Fibroblast of pulmonary artery (primary cell): ENCODE data around the gene AKAP3.

Source experiments
- DNase-seq: peaks from one replicate; pipeline ENCODE4 v3.0.0-alpha.2; 2010; ENCODE audit warnings: low read depth
- H3K4me3 ChIP-seq: replicated peaks from 2 replicates; pipeline ENCODE4 v1.5.1; 2011; ENCODE audit warnings: low read depth, mild to moderate bottlenecking, control low read depth, low read length, moderate library complexity
- TF ChIP-seq, protein P1 (sequence below): IDR thresholded peaks from 2 replicates; pipeline ENCODE4 v1.5.1; 2011; ENCODE audit warnings: mild to moderate bottlenecking, control low read depth, low read length, inconsistent platforms; ENCODE audit errors: missing control alignments

Gene AKAP3

DNA sequence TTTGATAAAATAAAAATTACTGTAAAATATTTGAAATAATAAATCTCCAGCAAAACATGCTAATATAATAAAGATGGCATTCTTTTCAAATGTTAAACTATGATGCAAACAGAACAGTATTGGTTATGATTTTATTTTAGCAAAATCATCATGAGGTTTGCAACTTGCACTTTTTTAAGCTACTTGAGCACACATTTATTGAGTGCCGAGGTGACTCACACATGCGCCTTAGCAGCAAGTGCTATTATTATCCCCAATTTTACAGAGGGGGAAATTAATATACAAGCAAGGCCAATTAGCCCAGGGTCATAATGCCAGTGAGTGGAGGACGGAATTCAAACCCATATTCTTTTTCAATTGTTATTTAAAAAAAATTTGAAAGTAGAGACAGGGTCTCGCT, 79.6 kb downstream of the AKAP3 start:
- TF ChIP-seq, protein P1, sequence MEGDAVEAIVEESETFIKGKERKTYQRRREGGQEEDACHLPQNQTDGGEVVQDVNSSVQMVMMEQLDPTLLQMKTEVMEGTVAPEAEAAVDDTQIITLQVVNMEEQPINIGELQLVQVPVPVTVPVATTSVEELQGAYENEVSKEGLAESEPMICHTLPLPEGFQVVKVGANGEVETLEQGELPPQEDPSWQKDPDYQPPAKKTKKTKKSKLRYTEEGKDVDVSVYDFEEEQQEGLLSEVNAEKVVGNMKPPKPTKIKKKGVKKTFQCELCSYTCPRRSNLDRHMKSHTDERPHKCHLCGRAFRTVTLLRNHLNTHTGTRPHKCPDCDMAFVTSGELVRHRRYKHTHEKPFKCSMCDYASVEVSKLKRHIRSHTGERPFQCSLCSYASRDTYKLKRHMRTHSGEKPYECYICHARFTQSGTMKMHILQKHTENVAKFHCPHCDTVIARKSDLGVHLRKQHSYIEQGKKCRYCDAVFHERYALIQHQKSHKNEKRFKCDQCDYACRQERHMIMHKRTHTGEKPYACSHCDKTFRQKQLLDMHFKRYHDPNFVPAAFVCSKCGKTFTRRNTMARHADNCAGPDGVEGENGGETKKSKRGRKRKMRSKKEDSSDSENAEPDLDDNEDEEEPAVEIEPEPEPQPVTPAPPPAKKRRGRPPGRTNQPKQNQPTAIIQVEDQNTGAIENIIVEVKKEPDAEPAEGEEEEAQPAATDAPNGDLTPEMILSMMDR: no peak
- no peak overlapping the region for H3K4me3 ChIP-seq
- DNase-seq: no peak

DNA sequence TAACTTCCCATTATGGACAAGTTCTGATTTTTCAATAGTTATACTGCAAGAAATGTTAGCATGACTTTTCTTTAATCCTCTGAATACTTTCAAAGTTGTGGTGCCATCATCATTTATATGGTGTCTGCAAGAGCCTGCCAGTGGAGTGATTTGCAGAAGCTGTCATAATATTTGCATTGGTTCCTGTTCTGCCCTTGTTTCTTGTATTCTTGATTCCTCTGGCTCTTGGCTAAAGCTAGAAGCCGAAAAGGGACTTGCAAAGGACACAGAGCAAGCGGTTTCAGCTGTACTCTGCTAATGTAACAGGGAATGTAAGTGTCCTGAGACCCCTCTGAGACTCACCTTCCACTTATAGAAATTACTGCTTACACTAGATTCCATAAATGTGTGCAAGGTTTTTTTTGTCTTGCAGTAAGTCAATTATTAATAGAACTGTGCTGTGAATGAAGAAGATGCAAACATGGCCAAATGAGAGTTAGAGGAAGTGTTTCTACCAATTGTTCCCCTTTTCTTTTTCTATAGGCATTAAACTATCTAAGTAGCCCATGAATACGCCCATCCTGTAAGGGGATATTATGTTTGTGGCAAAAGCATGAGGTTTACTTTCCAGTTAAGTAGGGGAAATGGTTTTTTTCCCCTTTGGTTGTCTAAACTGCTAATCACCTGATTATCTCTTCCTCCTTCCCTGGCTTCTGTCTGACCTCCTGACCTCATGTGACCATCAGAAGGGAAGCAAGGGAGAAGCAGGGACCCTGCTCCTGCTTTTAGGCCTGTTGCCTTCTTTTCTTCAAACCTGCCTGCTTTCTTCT, 81.6 kb downstream of the AKAP3 start:
- no peak for DNase-seq
- no peak overlapping the region for H3K4me3 ChIP-seq
- TF ChIP-seq, protein P1: no peak

DNA sequence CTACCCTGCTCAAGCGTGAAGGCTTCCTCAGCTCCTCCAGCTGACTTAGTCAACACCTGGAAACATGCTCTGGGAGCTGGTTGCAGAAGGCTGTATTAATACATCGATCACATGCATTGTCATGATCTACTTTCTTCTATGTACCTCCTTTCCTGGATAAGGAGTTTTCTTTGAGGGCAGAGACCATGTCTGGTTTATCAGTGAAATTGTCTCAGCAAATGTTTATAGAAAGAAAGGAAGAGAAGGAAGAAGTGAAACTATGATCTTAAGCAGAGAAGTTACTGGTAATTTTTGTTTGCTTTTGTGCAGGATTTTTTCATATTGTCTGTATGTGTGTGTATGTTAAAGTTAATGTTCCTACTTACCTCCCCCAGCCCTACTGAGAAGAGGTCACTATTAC, 82.4 kb downstream of the AKAP3 start:
- DNase-seq: no peak
- TF ChIP-seq, protein P1: no peak
- no peak overlapping the region for H3K4me3 ChIP-seq
